HG03103 (cell line): ENCODE measurements around the gene ZNF239.
"Not testable (repeated sequence)": the region's sequence is repeated elsewhere in the genome, so short reads cannot be mapped to it uniquely, and the experiment has no call there.

Source experiments
- ATAC-seq: cut with Tn5 transposase; IDR thresholded peaks from one replicate; pipeline ENCODE4 v1.9.1; 2021; ENCODE audit warnings: low read depth; ENCODE audit not compliant: unreplicated experiment

Gene ZNF239

DNA sequence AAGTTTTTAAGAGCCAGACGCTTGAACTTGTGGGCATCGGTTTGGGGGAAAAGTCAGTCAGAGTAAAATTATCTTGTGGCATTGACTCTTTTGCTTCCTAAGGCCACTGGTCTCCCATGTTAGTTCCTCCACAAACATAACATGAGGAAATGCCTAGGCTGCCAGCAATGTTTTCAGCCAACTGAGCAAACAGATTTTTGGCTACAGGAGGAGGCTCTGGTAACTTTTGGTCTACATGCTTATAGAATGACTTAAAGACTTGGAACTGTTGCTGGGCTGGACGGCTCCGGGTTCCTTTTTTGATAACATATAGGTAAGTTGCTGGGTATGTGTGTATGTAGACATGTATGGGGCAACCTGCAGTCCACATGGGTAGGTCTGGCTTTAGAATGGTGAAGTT, 9.6 kb upstream of the ZNF239 start:
- ATAC-seq, result no peak

GRCh38 chr10:43576580-43576979, 2.2 kb upstream of the ZNF239 start:
- no peak for ATAC-seq

DNA sequence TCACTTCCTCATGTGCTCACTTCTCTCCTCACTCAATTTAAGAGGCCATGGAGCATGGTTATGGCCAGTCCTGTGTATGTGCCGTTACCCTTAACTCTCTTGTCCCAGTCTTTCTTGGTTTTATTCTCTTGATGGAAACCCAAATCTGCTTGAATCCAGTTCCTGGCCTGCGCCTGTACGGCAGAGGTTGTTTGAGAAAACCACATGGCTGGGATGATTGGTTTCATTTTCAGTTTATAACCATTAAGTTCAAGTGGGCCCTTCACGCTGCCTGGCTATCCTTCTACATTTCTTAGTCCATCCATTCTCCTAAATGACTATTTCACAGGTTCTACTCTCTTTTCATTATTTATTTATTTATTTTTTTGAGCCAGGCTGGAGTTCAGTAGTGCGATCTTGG, 1.6 kb upstream of the ZNF239 start:
- ATAC-seq, result no peak

DNA sequence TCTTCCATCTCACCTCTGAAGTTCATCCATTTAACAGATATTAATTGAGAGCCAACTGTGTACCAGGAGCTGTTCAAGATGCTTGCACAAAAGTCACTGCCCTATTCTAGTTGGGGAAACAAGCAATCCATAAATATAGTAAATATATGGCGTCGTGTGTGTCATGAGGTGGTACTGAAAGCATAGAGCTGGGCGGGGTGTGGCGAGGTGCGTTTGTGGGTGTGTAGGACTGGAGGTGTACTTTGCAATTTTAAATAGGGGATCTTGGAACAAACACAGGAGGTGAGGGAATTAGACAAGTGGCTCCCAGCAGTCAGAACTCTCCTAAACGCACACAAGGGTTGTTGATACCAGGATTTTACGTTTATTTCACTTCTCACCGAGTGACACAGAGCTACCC, 490 bp upstream of the ZNF239 start:
- no peak for ATAC-seq

DNA sequence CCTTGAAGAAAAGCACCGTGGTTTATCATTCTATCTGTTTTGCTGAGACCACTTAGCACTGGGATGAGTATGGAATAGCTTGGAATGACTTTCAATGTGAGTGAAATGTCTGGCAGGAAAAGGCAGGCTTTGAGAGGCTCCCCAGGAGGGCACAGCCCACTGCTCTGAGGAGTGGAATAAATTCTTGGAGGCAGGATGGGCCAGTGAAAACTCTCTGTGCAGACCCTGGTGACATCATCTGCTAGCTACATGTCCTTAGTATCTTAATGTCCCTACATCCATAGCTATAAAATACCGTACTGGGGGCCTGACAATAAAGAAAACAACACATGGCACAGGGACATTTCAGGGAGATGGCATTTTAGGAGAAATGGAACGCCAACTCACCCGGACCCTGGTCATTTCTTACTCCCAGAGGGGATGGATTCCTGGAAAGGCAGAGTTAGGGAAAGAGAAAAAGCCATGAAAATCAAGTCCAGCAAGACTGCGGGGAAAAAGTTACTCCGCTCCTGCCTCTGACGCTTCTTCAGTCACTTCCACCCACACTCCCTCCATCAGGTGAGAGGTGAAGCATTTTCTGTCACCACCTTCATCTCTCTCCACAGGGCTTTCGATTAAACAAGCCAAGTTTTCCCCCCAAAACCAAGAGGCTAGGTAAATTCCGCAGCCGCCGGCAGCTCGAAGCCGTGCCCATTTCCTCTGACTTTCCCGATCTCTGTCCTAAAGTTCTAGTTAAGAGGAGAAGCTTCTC, 991 bp downstream of the ZNF239 start:
- ATAC-seq, result no peak

GRCh38 chr10:43570971-43571370, 3.4 kb downstream of the ZNF239 start:
- no peak for ATAC-seq

- ATAC-seq, result no peak
Measured at GRCh38 chr10:43569681-43570080, 4.7 kb downstream of the ZNF239 start.

- no peak for ATAC-seq
Measured at GRCh38 chr10:43557214-43557613, 17.2 kb downstream of the ZNF239 start.

- ATAC-seq, result not testable (repeated sequence)
Measured at GRCh38 chr10:43543746-43544145, 30.7 kb downstream of the ZNF239 start.

GRCh38 chr10:43524434-43525247, 49.8 kb downstream of the ZNF239 start:
- no peak for ATAC-seq
